B cell (primary cell): ENCODE measurements around the gene FADS2.

Source experiments
- EZH2 ChIP-seq: IDR thresholded peaks from 2 replicates; pipeline ENCODE4 v1.6.1; 2012; ENCODE audit warnings: borderline replicate concordance, low read depth, mild to moderate bottlenecking, moderate library complexity, low read length; ENCODE audit not compliant: insufficient read depth, poor library complexity, severe bottlenecking
- TF ChIP-seq, protein P1 (sequence below): fragments of 200-600 bp; IDR thresholded peaks from one replicate; pipeline ENCODE4 v1.8.0; 2022; ENCODE audit warnings: antibody characterized with exemption, mild to moderate bottlenecking

DNA sequence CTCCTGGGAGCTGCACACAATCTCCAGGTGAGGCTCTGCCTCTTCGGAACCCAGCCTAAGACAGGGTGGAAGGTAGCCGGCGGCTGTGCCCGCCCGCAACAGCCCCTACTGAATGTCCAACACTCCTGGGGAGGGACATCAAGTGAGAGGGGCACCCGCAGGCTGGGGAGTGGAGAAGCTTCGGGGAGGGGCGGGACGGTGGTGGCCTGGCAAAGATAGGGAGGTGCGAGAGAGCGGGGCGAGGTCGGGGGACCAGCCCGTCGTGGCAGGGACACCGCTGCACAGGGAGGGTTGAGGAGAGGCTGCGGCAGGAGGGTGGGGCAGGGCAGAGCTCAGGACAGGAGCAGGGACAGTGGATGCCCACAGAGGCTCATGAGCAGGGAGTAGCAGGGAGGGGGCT, 72.2 kb downstream of the FADS2 start:
- TF ChIP-seq, protein P1, sequence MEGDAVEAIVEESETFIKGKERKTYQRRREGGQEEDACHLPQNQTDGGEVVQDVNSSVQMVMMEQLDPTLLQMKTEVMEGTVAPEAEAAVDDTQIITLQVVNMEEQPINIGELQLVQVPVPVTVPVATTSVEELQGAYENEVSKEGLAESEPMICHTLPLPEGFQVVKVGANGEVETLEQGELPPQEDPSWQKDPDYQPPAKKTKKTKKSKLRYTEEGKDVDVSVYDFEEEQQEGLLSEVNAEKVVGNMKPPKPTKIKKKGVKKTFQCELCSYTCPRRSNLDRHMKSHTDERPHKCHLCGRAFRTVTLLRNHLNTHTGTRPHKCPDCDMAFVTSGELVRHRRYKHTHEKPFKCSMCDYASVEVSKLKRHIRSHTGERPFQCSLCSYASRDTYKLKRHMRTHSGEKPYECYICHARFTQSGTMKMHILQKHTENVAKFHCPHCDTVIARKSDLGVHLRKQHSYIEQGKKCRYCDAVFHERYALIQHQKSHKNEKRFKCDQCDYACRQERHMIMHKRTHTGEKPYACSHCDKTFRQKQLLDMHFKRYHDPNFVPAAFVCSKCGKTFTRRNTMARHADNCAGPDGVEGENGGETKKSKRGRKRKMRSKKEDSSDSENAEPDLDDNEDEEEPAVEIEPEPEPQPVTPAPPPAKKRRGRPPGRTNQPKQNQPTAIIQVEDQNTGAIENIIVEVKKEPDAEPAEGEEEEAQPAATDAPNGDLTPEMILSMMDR = no peak
- no peak for TF ChIP-seq EZH2
